HG03175 (cell line): ENCODE measurements around the gene MESP1.

Experiments
- ATAC-seq: cut with Tn5 transposase; IDR thresholded peaks from one replicate; pipeline ENCODE4 v1.9.1; 2021; ENCODE audit warnings: mild to moderate bottlenecking, moderate library complexity; ENCODE audit not compliant: unreplicated experiment

The MESP1 gene

GRCh38 chr15:89732451-89733172 is 18.4 kb downstream of the MESP1 start:
- ATAC-seq: no peak

GRCh38 chr15:89731275-89731674 is 19.8 kb downstream of the MESP1 start:
- no peak for ATAC-seq

DNA sequence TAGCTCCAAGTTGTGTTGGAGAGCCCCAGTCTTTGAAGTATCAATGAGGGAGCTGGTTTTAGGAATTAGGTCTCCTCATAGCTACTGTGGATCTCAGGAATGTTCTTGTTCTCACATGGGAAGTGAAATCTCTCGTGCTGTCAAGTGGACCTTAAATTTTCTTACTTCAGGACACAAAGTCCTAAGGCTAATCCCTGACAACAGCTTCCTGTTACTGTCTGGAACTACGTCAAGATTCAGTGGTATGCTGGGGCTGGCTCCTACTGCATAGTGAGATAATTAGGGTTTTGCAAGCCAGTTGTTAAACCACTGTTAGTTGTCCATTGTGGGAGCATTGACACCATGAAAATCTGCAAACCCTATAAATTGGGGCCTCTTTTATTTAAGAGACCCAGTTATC is 22.8 kb downstream of the MESP1 start:
- ATAC-seq: no peak

GRCh38 chr15:89725064-89725463 is 26.0 kb downstream of the MESP1 start:
- no peak for ATAC-seq

DNA sequence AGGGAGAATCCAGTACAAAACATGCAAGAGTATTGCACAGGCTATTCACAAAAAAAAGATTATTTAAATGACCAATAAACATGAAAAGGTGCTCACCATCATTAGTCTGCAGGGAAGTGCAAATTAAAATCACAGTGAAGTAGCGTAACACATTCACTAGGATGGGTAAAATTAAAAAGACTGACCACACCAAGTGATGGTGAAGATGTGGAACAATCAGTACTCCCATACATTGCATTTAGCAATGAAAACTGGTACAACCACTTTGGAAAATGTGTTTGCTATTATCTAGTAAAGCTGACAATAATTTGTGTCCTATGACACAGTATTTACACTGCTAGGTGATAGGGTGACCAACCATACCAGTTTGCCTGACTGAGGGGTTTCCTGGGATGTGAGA is 26.4 kb downstream of the MESP1 start:
- ATAC-seq: no peak

DNA sequence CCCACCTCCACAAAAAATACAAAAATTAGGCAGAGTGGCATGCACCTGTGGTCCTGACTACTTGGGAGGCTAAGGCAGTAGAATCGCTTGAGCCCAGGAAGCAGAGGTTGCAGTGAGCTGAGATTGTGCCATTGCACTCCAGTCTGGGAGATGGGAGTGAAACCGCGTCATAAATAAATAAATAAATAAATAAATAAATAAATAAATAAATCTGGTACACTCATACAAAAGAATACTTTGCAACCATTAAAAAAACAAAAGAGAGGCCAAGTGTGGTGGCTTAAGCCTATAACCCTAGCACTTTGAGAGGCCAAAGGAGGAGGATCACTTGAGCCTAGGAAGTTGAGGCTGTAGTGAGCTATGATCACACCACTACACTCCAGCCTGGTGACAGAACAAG is 28.0 kb downstream of the MESP1 start:
- ATAC-seq: no peak

DNA sequence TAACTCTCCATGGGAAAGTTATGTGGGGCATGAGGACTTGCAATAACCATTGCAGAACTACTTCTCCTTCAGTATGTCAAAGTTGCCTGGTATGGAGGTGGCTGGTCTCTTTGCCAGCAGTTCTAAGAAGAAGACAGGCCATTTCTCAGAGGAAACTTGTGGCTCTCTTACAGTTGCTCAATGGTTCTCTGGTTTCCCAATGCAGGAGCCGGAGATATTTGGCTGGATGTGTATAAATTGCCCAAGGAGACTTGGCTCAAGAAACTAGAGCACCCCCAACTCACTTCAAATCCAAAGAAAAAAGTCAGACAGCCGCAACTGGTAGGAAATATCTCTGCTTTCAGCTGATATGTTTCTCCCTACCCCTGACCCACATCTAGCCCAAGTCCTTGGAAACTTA is 36.3 kb downstream of the MESP1 start:
- no peak for ATAC-seq

DNA sequence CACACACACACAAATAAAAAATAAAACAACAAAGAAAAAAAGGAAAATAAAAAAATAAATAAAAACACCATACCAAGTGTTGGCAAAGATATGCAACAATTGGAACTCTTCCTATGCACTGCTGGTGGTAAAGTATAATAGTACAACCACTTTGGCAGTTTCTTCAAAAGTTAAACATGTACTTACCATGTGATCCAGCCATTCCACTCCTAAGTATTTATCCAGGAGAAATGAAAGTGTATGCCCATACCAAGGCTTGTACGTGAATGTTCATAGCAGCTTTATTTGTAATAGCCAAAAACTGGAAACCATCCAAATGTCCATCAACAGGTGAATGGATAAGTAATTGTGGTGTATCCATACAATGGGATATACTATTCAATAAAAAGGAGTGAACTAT is 43.5 kb downstream of the MESP1 start:
- ATAC-seq: no peak

DNA sequence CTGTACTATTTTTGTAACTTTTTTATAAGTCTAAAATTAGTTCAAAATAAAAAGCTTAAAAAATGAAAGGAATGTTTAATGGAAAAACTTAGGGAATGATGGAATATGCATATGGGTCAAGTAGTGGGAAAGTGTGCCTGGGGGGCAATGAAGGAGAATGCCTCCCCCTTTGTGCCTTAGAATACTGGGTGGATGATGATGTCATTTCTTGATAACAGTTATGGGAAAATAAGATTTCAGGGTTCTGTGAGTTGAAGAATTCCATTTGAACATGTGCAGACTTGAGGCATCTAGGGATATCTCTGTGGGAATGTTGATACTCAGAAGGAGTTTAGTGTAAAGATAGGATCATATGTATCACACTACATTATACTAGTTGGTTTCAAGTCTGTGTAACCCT is 46.6 kb downstream of the MESP1 start:
- ATAC-seq: no peak
